Panc1 (cell line): Measurements from ENCODE around the gene SLC4A4. TPM values are rescaled to one million over a fixed set of nuclear protein-coding genes. Genes with fewer than 3 reads are reported as not detected.

Experiments used
- ATAC-seq: fragments of 200-7000 bp; cut with Tn5 transposase; 2 replicates; pipeline ENCODE4 v1.9.1; 2020; ENCODE audit warnings: mild to moderate bottlenecking, moderate library complexity
- BruUV-seq: library from RNA; stranded (reverse); fragments of 400-500 nt; replicated peaks from 2 replicates; lab custom pipeline; 2021; lab: Mats Ljungman, UMichigan
- CTCF ChIA-PET: fragments of 300-600 bp; sonication (Branson Sonifier 250); formaldehyde crosslinking; loops from one replicate; lab custom pipeline; 2022; ENCODE audit warnings: antibody characterized with exemption; lab: Charles Lee
- POLR2A ChIA-PET: fragments of 300-600 bp; sonication (Branson Sonifier 250); formaldehyde crosslinking; loops from one replicate; lab custom pipeline; 2022; ENCODE audit warnings: antibody characterized with exemption; lab: Charles Lee
- DNase-seq: peaks from one replicate; pipeline ENCODE4 v3.0.0-alpha.2; 2010; ENCODE audit warnings: low read depth, low spot score
- H3K27ac ChIP-seq: 2 replicates; pipeline ENCODE4 v1.5.1; 2011; ENCODE audit warnings: mild to moderate bottlenecking, low read length, inconsistent platforms
- H3K27me3 ChIP-seq: fragments of 200-500 bp; sonication (Bioruptor generic); 2 replicates; pipeline ENCODE4 v1.6.0; 2014; ENCODE audit warnings: low read length, inconsistent platforms; ENCODE audit not compliant: control insufficient read depth, insufficient read depth
- H3K36me3 ChIP-seq: fragments of 200-500 bp; sonication (Bioruptor generic); 2 replicates; pipeline ENCODE4 v1.5.1; 2014; ENCODE audit warnings: inconsistent platforms, mild to moderate bottlenecking, low read length, moderate library complexity; ENCODE audit not compliant: control insufficient read depth, insufficient read depth
- H3K4me1 ChIP-seq: 2 replicates; pipeline ENCODE4 v1.5.1; 2011; ENCODE audit warnings: inconsistent platforms, mild to moderate bottlenecking, low read length, moderate library complexity; ENCODE audit not compliant: control insufficient read depth, insufficient read depth
- H3K4me3 ChIP-seq, 2 experiments: 2 replicates each; pipeline ENCODE4 v1.5.1; 2011 to 2012; ENCODE audit warnings: low read depth in 2 of 2, low read length in 2 of 2, mild to moderate bottlenecking in 2 of 2, inconsistent platforms in 1 of 2, moderate library complexity in 1 of 2
- H3K9me3 ChIP-seq: fragments of 200-500 bp; sonication (Bioruptor generic); 2 replicates; pipeline ENCODE4 v1.5.1; 2014; ENCODE audit warnings: low read depth, mild to moderate bottlenecking, inconsistent platforms, low read length, moderate library complexity; ENCODE audit not compliant: control insufficient read depth, insufficient read depth
- POLR2AphosphoS5 ChIP-seq: IDR thresholded peaks from 2 replicates; pipeline ENCODE4 v1.6.1; 2012; ENCODE audit warnings: mild to moderate bottlenecking, low read depth, low read length, moderate library complexity
- SIN3A ChIP-seq: IDR thresholded peaks from 2 replicates; pipeline ENCODE4 v1.6.1; 2012; ENCODE audit warnings: low read depth, mild to moderate bottlenecking, low read length, moderate library complexity, borderline replicate concordance; ENCODE audit not compliant: insufficient read depth
- TCF7L2 ChIP-seq: IDR thresholded peaks from 2 replicates; pipeline ENCODE4 v1.6.1; 2011; ENCODE audit warnings: mild to moderate bottlenecking, low read depth, low read length, inconsistent platforms
- in situ Hi-C: cut with HindIII; loops from 2 replicates; pipeline ENCODE4 v1.10.0; 2016; ENCODE audit warnings: low sequenced_read_pairs, low pct_unique_long_range_greater_than_20kb
- intact Hi-C: fragments of 100-400 bp; cut with micrococcal nuclease; formaldehyde crosslinking; loops from one replicate; pipeline ENCODE4 v1.10.0; 2022; ENCODE audit not compliant: unreplicated experiment
- total RNA-seq: library from RNA; stranded (reverse); gene quantifications from one replicate; pipeline ENCODE4 v1.2.1, GENCODE V29; 2021; ENCODE audit not compliant: unreplicated experiment
- TF ChIP-seq, protein P1 (sequence below): fragments of 450-650 bp; IDR thresholded peaks from 2 replicates; pipeline ENCODE4 v1.5.1; 2017; ENCODE audit warnings: mild to moderate bottlenecking
- TF ChIP-seq, protein P2 (sequence below), 2 experiments: IDR thresholded peaks; 2 replicates each; pipeline ENCODE4 v1.6.1; 2011 to 2012; ENCODE audit warnings: low read depth in 2 of 2, control low read depth in 1 of 2, low read length in 1 of 2, mild to moderate bottlenecking in 1 of 2, moderate library complexity in 1 of 2; ENCODE audit not compliant: insufficient read depth in 1 of 2

Gene SLC4A4
- total RNA-seq, 1 experiment from 2014 or later = 0.26 TPM

DNA sequence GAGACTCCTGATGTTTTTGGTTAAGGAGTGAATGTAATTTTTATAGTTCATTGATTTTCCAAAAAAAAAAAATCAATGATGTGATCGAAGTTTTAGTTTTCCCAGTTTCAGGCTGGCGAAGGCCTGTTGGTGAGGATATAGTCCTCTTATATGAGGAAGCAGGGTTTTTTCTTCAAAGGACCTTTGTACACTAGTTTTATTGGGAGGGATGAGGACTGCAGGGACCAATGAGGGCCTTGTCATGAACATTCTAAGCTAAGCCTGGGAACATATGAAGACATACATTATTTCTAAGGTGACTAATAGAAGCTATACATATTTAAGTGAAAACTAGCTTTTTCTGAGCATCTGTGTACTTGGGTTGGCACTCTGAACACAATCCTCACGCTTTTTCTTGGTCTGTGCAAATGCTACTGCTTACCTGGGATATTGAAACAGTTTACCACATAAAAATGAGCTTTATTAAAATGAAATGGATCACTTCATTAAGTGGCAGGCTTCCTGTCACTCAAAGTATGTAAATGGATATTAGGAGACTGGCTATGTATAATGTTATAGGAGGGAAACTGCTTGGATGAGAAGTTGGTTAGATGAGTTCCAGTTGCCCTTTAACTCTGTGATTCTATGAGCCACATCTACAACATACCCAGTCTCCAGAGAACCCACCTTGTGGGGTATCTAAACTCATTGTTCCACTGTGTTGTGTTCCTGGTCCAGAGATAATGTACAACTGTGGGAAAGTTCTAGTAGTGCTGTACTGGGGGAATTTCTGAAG is 43.5 kb downstream of the SLC4A4 start:
- ATAC-seq (no peak), DNase-seq (no peak)
- Histone ChIP-seq H3K36me3 (no peaks in the 10 kb centered on the region), H3K4me3 (no peak overlapping the region), H3K27me3 (no peaks in the 10 kb centered on the region), H3K27ac (no peak overlapping the region), H3K9me3 (no peaks in the 10 kb centered on the region), H3K4me1 (no peaks in the 10 kb centered on the region)
- TF ChIP-seq, protein P1, sequence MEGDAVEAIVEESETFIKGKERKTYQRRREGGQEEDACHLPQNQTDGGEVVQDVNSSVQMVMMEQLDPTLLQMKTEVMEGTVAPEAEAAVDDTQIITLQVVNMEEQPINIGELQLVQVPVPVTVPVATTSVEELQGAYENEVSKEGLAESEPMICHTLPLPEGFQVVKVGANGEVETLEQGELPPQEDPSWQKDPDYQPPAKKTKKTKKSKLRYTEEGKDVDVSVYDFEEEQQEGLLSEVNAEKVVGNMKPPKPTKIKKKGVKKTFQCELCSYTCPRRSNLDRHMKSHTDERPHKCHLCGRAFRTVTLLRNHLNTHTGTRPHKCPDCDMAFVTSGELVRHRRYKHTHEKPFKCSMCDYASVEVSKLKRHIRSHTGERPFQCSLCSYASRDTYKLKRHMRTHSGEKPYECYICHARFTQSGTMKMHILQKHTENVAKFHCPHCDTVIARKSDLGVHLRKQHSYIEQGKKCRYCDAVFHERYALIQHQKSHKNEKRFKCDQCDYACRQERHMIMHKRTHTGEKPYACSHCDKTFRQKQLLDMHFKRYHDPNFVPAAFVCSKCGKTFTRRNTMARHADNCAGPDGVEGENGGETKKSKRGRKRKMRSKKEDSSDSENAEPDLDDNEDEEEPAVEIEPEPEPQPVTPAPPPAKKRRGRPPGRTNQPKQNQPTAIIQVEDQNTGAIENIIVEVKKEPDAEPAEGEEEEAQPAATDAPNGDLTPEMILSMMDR = no peak
- TF ChIP-seq POLR2AphosphoS5 (no peak), TCF7L2 (no peak), SIN3A (no peak)
- TF ChIP-seq, protein P2, sequence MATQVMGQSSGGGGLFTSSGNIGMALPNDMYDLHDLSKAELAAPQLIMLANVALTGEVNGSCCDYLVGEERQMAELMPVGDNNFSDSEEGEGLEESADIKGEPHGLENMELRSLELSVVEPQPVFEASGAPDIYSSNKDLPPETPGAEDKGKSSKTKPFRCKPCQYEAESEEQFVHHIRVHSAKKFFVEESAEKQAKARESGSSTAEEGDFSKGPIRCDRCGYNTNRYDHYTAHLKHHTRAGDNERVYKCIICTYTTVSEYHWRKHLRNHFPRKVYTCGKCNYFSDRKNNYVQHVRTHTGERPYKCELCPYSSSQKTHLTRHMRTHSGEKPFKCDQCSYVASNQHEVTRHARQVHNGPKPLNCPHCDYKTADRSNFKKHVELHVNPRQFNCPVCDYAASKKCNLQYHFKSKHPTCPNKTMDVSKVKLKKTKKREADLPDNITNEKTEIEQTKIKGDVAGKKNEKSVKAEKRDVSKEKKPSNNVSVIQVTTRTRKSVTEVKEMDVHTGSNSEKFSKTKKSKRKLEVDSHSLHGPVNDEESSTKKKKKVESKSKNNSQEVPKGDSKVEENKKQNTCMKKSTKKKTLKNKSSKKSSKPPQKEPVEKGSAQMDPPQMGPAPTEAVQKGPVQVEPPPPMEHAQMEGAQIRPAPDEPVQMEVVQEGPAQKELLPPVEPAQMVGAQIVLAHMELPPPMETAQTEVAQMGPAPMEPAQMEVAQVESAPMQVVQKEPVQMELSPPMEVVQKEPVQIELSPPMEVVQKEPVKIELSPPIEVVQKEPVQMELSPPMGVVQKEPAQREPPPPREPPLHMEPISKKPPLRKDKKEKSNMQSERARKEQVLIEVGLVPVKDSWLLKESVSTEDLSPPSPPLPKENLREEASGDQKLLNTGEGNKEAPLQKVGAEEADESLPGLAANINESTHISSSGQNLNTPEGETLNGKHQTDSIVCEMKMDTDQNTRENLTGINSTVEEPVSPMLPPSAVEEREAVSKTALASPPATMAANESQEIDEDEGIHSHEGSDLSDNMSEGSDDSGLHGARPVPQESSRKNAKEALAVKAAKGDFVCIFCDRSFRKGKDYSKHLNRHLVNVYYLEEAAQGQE (IDR thresholded peaks at IDR 0.05; ENCODE audit: insufficient read depth in 1 of 2, low read depth in 2 of 2, low read length in 1 of 2) = no peak
- ChIA-PET POLR2A (no interaction called here), CTCF (no interaction called here)
- no TSS peak for BruUV-seq
- in situ Hi-C loops (no loop called here), intact Hi-C loops (no loop called here)

DNA sequence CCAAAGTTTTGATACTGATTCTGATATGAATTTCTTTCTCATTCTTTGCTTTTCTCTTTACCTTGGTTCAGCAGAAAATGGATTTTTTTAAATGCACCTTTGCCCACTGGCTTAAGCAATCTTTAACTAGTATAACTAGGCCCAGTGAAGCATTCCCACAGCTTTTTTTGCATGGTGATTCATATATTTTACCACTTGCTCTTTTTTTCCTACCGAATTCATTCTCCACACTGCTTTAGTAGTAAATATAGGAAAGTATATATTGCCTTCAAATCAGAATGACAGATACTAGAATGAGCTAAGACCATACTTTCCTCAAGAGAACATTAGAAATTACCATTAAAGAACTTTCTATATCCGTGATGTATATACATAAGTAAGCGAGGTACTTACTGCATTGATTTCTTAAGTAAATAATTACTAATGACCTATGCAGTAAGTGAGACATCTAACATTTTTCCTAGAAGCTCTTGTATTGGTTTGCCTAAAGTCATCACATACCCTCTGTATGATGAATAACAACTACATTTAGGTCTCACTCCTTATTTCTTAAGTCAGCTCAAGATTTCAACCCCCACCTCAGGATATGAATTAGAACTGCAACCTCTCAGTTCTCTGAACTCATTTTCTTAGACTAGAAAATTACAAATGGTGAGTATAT is 44.2 kb downstream of the SLC4A4 start:
- no peak overlapping the region for H3K27ac ChIP-seq
- H3K27me3 ChIP-seq = no peaks in the 10 kb centered on the region
- no peak for DNase-seq
- BruUV-seq = no TSS peak
- CTCF ChIA-PET = no interaction called here
- in situ Hi-C loops = no loop called here
- POLR2A ChIA-PET = no interaction called here
- no peak for ATAC-seq
- H3K9me3 ChIP-seq = no peaks in the 10 kb centered on the region
- no peaks in the 10 kb centered on the region for H3K4me1 ChIP-seq
- no peak overlapping the region for H3K4me3 ChIP-seq
- TF ChIP-seq SIN3A (no peak), TCF7L2 (no peak), POLR2AphosphoS5 (no peak)
- TF ChIP-seq, protein P1 = no peak
- TF ChIP-seq, protein P2 (IDR thresholded peaks at IDR 0.05; ENCODE audit: insufficient read depth in 1 of 2, low read depth in 2 of 2, low read length in 1 of 2) = no peak
- no peaks in the 10 kb centered on the region for H3K36me3 ChIP-seq
- intact Hi-C loops = no loop called here
